Stimulated activated CD4-positive, alpha-beta T cell treated with anti-CD3 and anti-CD28 coated beads, Interleukin-12 subunit alpha, Interleukin-12 subunit beta, amount 100 ng/mL, for 48 hours (primary cell): ENCODE measurements around the gene TSR1.
"Not testable (repeated sequence)": the region's sequence is repeated elsewhere in the genome, so short reads cannot be mapped to it uniquely, and the experiment has no call there.

Experiments used
- DNase-seq, 3 donors: peaks; one replicate each; pipeline ENCODE4 v3.0.0-alpha.2; 2020; ENCODE audit warnings: low read depth in 2 of 3, low spot score in 1 of 3

Gene TSR1

DNA sequence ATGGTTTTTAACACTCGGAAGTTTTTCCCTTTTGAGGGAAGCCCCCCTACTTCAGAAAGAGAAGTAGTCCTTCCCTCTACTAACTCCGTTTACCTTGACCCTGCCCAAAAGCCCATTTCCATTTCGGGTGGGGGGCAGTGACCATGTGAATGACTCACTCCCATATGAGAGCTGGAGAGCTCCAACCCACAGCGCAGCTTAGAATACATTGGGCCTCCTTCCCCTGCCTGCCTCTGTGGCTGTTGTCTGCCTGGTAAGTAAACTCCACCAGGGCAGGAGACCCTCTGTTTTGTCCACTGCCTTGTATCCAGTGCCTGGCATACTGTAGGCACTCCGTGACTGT, 2.0 kb upstream of the TSR1 start:
- no peak for DNase-seq

- DNase-seq, result peak in 2 of 3 donors; percentile 32 to 58
These were observed 1.5 kb upstream of the TSR1 start for GRCh38 chr17:2337544-2338314.

DNA sequence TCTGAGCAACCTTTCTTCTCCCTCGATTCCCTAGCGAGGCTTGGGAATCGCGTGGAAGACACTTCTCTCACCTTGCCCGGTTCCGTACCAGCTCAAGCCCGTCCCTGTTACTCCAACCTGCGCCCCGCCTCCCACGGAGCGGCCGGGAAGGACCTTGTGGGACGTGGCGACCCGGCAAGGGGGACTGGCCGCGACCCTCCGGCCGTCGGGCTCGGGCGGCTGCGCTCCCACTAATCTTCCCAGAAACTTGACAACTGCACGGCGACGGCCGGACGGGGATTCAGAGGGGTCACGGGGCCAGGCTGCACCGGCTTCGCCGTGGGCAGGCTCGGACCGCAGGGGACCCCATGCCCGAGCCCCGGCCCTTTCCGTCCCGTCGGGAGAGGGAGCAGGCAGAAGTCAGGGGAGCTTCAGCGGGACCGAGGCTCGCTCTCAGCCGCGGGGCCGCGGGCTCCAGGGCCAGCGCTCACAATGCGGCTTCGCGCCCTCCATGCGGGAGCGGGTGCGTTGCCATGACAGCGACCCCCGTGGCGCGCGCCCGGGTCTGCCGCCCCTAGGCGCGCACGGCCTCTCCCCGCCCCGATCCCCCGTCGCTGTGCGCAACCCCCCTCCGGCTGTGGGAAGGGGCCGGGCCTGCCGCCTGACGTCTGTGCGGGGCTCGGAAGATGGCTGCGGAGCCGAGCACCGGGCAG, 741 bp upstream of the TSR1 start, which contains the start of gene SGSM2:
Gene SGSM2 (plus strand): TSS at position 650 of the 692 bp plus-strand sequence. CDS start 188 bp downstream, outside the sequence.
- DNase-seq, result peak in 2 of 3 donors; percentile 20 to 49

DNA sequence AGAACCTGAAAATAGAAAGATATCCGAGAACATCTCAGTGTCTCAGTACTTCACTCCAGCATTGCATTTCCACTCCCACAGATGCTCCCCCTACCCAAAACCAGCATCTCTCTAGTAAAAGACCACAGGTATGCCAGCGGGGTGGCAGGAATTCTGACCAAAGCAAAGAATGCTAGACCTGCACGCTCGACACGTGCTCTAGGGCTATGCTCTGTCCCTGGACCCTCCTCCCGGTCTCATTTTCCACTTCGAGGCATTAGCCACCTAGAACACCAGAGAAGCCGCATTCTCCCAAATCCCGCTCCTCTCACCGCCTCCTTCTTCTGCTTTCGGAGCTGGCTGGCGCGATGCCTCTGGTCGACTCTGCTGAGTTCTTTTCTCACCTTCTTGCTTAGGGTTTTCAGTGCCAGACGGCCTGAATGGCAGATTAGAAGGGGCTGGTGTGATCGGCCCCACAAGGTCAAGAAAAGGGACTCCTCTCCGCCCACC, 487 bp downstream of the TSR1 start:
- DNase-seq, result no peak

GRCh38 chr17:2331303-2331702, 5.0 kb downstream of the TSR1 start:
- no peak for DNase-seq

- no peak for DNase-seq
These were observed 12.5 kb downstream of the TSR1 start for GRCh38 chr17:2323629-2324314.

GRCh38 chr17:2321399-2321798, 14.9 kb downstream of the TSR1 start:
- no peak for DNase-seq

DNA sequence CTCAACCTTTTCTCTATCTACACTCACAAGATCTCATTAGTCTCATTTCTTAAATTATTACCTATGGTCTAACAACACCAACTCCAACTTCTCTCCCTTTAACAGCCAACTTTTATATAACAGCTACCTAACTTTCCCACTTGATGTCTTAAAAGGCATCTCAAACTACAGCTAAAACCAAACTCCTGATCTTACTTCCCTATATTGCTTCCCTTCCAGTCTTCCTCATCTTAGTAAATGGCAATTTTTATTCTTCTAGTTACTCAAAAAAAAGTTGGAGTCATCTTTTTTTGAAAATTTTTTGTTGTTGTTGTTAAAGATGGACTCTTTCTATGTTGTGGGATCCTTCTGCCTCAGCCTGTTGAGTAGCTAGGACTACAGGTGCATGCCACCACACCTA, 17.2 kb downstream of the TSR1 start:
- no peak for DNase-seq

- DNase-seq, result no peak
These were observed 18.5 kb downstream of the TSR1 start for GRCh38 chr17:2317796-2318195.

DNA sequence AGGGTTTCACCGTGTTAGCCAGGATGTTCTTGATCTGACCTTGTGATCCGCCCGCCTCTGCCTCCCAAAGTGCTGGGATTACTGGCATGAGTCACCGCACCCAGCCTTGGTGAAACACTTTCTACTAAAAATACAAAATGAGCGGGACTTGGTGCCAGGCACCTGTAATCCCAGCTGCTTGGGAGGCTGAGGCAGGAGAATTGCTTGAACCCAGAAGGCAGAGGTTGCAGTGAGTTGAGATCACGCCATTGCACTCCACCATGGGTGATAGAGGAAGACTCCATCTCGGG, 19.4 kb downstream of the TSR1 start:
- not testable (repeated sequence) for DNase-seq

- DNase-seq, result no peak
These were observed 23.5 kb downstream of the TSR1 start for GRCh38 chr17:2312736-2313135.

DNA sequence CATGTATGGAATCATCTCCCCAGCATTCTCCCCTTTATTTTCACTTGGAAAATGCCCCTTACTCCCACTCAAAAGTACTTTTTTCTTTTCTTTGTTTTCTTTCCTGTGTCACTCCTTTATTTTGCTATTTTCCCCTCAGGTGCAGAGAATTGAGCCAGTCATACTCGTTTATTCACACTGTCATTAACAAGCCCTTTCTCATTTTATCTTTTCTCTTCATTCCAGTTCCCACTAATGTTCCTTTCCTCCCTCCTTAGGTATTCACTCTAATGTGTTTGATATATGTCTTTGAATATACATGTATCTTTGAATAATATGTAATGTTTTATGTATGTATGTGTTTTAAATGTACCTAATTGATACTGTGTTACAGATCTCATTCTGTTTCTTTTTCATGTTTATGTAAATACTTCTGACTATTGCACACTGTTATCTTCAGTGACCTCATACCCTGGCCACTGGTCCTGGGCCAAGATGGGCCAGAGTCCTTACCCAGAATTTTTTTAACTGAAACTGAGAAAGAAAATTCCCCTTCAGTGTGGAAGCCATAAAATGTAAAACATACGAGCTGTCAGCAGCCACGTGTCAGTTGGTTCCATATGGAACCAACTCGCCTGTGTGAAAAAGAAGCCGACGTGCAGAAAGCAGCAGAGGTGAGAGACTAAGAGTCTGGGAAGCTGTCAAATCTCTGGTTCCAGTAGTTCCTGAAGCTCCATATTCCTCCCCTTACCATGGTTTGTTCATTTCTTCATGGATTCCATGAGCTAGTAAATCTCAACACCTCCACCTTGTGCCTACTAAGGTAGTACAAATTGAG, 26.7 kb downstream of the TSR1 start:
- no peak for DNase-seq

DNA sequence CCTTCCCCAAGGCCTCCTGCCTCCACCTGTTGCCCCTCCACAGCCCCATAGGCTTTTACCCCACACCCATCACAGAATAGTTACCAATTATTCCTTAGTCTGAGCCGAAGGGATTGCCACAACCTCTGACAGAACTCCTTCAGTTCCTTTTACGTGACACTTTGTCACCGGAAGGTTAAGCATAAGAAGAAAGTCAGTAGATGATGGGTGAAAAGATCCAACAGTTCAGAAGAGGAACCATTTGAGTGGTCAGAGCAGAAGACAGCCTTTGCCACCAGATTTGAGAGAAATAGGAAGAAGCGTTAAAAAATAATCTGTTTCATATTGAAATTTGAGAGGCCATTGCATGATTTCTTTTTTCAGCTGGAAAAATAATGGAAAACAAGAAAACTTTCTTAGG, 31.3 kb downstream of the TSR1 start:
- DNase-seq, result no peak

- peak; percentile 87 to 95 (median 90) for DNase-seq
These were observed 32.8 kb downstream of the TSR1 start, which contains the start of the genes SMG6 and SRR for GRCh38 chr17:2303204-2304188. Gene SMG6 (minus strand): TSS chr17:2303785. CDS start chr17:2303720, 65 bp downstream. Gene SRR (plus strand): TSS chr17:2303950. CDS start chr17:2315561, 11,611 bp downstream.

- DNase-seq, result no peak
These were observed 33.5 kb downstream of the TSR1 start for GRCh38 chr17:2302778-2303203.

GRCh38 chr17:2299756-2300155, 36.5 kb downstream of the TSR1 start:
- DNase-seq, result no peak

DNA sequence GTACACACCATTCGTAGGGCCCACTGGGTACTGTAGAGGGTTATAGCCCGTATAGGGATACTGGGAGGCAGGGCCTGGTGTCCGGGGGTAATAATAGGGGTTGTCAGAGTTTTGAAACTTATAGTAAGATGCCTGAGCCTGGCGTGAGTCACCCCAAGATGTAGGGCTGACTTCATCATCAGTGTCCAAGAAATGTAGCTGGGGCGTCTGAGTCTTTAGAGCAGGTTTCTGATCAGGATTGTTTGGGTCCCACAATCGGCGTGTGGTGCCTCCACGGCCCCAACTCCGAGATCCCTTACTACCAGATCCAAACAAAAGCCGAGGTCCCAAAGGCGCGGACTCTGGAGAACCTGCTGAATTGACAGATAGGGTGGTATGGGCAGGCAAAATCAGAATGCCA, 37.1 kb downstream of the TSR1 start:
- DNase-seq, result no peak

DNA sequence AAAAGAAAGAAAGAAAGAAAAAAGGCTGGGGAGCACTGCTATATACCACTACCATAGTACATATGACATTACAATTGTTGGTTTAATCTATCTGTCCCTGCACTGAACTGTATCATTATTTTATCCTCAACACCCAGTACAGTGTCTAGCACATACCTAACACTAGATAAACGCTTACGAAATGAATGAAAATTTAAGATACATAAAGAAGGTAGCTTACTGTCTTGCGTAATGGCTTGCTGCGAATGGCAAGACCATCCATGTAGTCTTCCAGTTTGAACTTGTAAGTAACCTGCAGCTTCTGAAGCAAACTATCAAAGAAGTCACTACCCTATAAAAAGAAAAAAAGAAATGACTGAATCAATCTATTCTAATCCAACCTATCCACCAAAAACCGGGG, 39.2 kb downstream of the TSR1 start:
- DNase-seq, result no peak

DNA sequence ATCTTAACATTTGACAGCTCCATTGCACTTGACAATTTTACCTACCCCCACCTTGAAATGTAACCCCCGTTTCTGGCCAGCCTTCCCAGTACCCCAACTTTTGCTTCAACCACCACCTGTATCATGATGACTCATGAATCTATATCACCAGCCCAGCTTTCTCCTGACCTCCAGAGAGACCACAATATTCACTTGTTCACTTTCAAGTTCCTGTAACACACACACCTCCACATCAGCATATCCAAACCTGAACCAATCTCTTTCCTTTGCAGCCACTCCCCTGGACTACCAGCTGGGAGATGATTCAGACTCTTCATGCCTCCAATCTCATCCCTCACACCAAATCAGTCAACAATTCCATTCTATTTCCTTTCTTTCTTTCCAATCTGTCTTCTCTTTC, 40.7 kb downstream of the TSR1 start:
- peak in 1 of 3 donors; percentile 10 for DNase-seq

DNA sequence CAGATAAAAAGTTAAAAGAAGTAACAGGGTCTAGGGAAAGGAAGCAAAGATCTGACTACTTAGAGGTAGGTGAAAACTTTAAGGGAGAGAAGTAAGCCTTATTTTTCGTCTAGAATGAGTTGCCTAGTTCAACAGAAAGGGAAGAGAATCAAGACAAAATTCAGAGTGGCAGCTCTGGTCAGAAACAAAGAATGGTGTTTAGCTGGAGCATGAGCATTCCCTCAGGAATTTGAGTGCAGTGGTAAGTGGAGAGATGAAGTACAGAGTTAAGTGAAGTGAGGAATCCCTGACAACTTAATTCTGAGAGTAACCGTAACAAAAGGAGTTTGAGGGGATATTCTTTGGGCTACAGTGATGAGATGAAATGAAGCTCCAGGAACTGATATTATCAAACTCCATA, 44.2 kb downstream of the TSR1 start:
- no peak for DNase-seq
